ENCODE data around the gene ZNF277.

GRCh38 chr7:112293416-112293815, 86.9 kb downstream of the ZNF277 start:
- no peak for TF ChIP-seq EZH2phosphoT487 (conservative IDR thresholded peaks at IDR 0.05; ENCODE audit: low read length)
- TF ChIP-seq CTCF (IDR thresholded peaks at IDR 0.05; ENCODE audit: insufficient read depth, low read length, poor library complexity, severe bottlenecking) = no peak
